ENCODE results near the gene MYDGF. TPM values are rescaled to one million over a fixed set of nuclear protein-coding genes. Genes with fewer than 3 reads are reported as not detected.

The MYDGF gene
- total and polyA plus RNA-seq, 7 experiments from 2014 or later: 28.1 to 105 (median 32.4) TPM

- Histone ChIP-seq H3K9me3 (ENCODE audit: control insufficient read depth in 2 of 3, low read length in 3 of 3) (no peaks in the 10 kb centered on the region), H3K27me3 (ENCODE audit: control insufficient read depth in 2 of 2, insufficient read depth in 2 of 2, low read length in 2 of 2) (no peaks in the 10 kb centered on the region), H3K27ac (ENCODE audit: low read depth, low read length) (no peak overlapping the region), H3K4me3 (ENCODE audit: low read length) (no peak overlapping the region), H3K36me3 (ENCODE audit: control insufficient read depth in 2 of 3, insufficient read depth in 3 of 3, low read length in 3 of 3) (peaks cover 0 to 80% (median 14%) of the 10 kb centered on the region in 3 experiments), H3K4me1 (ENCODE audit: control insufficient read depth in 2 of 2, insufficient read depth in 2 of 2, low read length in 2 of 2) (no peaks in the 10 kb centered on the region)
- H3K9me3 Mint-ChIP-seq: no peaks in the 10 kb centered on the region
- ChIA-PET POLR2A (no interaction called here), CTCF (no interaction called here)
- peaks cover 4 to 23% (median 6%) of the 10 kb centered on the region in 5 donors for H3K36me3 Mint-ChIP-seq
- H3K27me3 Mint-ChIP-seq: no peaks in the 10 kb centered on the region
- H3K4me3 Mint-ChIP-seq: no peak overlapping the region
- ATAC-seq: no peak
- peaks cover 0 to 8% (median 4%) of the 10 kb centered on the region in 7 donors for H3K4me1 Mint-ChIP-seq
- intact Hi-C loops (cut with micrococcal nuclease): no loop called here
- DNase-seq: no peak
- H3K27ac Mint-ChIP-seq: no peak overlapping the region
Measured at GRCh38 chr19:4657262-4657661, 12.9 kb downstream of the MYDGF start.

- ATAC-seq (no peak), DNase-seq (no peak)
- peaks cover 0 to 75% (median 14%) of the 10 kb centered on the region in 3 experiments for H3K36me3 ChIP-seq (ENCODE audit: control insufficient read depth in 2 of 3, insufficient read depth in 3 of 3, low read length in 3 of 3)
- H3K4me3 ChIP-seq (ENCODE audit: low read length): no peak overlapping the region
- no peaks in the 10 kb centered on the region for H3K9me3 ChIP-seq (ENCODE audit: control insufficient read depth in 2 of 3, low read length in 3 of 3)
- ChIA-PET POLR2A (no interaction called here), CTCF (interaction anchor here (0.7 kb wide), 1 partner anchor 286 kb away, joined by 4 read pairs; no protein-coding TSS in a partner anchor)
- no peaks in the 10 kb centered on the region for H3K27me3 Mint-ChIP-seq
- no peak overlapping the region for H3K4me3 Mint-ChIP-seq
- peaks cover 4 to 17% (median 6%) of the 10 kb centered on the region in 5 donors for H3K36me3 Mint-ChIP-seq
- H3K4me1 ChIP-seq (ENCODE audit: control insufficient read depth in 2 of 2, insufficient read depth in 2 of 2, low read length in 2 of 2): no peaks in the 10 kb centered on the region
- peaks cover 0 to 8% (median under 1%) of the 10 kb centered on the region in 7 donors for H3K4me1 Mint-ChIP-seq
- no peaks in the 10 kb centered on the region for H3K27me3 ChIP-seq (ENCODE audit: control insufficient read depth in 2 of 2, insufficient read depth in 2 of 2, low read length in 2 of 2)
- H3K27ac Mint-ChIP-seq: no peak overlapping the region
- H3K9me3 Mint-ChIP-seq: no peaks in the 10 kb centered on the region
- H3K27ac ChIP-seq (ENCODE audit: low read depth, low read length): no peak overlapping the region
- intact Hi-C loops (cut with micrococcal nuclease): no loop called here
Measured at GRCh38 chr19:4656102-4656501, 14.0 kb downstream of the MYDGF start.

GRCh38 chr19:4654437-4655361 is 15.4 kb downstream of the MYDGF start:
- Mint-ChIP-seq H3K4me1 (peaks cover 0 to 8% (median 0%) of the 10 kb centered on the region in 7 donors), H3K4me3 (no peak overlapping the region), H3K36me3 (peaks cover 1 to 13% (median 5%) of the 10 kb centered on the region in 5 donors), H3K9me3 (no peaks in the 10 kb centered on the region), H3K27ac (peak overlapping the region in 2 of 9 donors; percentile 22 to 51), H3K27me3 (no peaks in the 10 kb centered on the region)
- no peak for ATAC-seq
- DNase-seq: no peak
- H3K4me3 ChIP-seq (ENCODE audit: low read length): no peak overlapping the region
- no peaks in the 10 kb centered on the region for H3K4me1 ChIP-seq (ENCODE audit: control insufficient read depth in 2 of 2, insufficient read depth in 2 of 2, low read length in 2 of 2)
- ChIA-PET CTCF (no interaction called here), POLR2A (no interaction called here)
- intact Hi-C loops (cut with micrococcal nuclease): no loop called here
- peaks cover 0 to 69% (median 9%) of the 10 kb centered on the region in 3 experiments for H3K36me3 ChIP-seq (ENCODE audit: control insufficient read depth in 2 of 3, insufficient read depth in 3 of 3, low read length in 3 of 3)
- H3K27ac ChIP-seq (ENCODE audit: low read depth, low read length): no peak overlapping the region
- no peaks in the 10 kb centered on the region for H3K9me3 ChIP-seq (ENCODE audit: control insufficient read depth in 2 of 3, low read length in 3 of 3)
- H3K27me3 ChIP-seq (ENCODE audit: control insufficient read depth in 2 of 2, insufficient read depth in 2 of 2, low read length in 2 of 2): no peaks in the 10 kb centered on the region

- no peak overlapping the region for H3K4me3 Mint-ChIP-seq
- Histone ChIP-seq H3K4me3 (ENCODE audit: low read length) (no peak overlapping the region), H3K4me1 (ENCODE audit: control insufficient read depth in 2 of 2, insufficient read depth in 2 of 2, low read length in 2 of 2) (no peaks in the 10 kb centered on the region), H3K27me3 (ENCODE audit: control insufficient read depth in 2 of 2, insufficient read depth in 2 of 2, low read length in 2 of 2) (no peaks in the 10 kb centered on the region), H3K9me3 (ENCODE audit: control insufficient read depth in 2 of 3, low read length in 3 of 3) (no peaks in the 10 kb centered on the region), H3K27ac (ENCODE audit: low read depth, low read length) (no peak overlapping the region), H3K36me3 (ENCODE audit: control insufficient read depth in 2 of 3, insufficient read depth in 3 of 3, low read length in 3 of 3) (peaks cover 0 to 67% (median 7%) of the 10 kb centered on the region in 3 experiments)
- intact Hi-C loops (cut with micrococcal nuclease): no loop called here
- CTCF ChIA-PET: no interaction called here
- H3K27ac Mint-ChIP-seq: peak overlapping the region in 1 of 9 donors; percentile 74
- peaks cover 0 to 12% (median 0%) of the 10 kb centered on the region in 7 donors for H3K4me1 Mint-ChIP-seq
- no peaks in the 10 kb centered on the region for H3K9me3 Mint-ChIP-seq
- ATAC-seq (no peak), DNase-seq (no peak)
- POLR2A ChIA-PET: no interaction called here
- no peaks in the 10 kb centered on the region for H3K27me3 Mint-ChIP-seq
- H3K36me3 Mint-ChIP-seq: peaks cover 0 to 13% (median 4%) of the 10 kb centered on the region in 5 donors
Measured at GRCh38 chr19:4653793-4654436, 16.2 kb downstream of the MYDGF start.

GRCh38 chr19:4652075-4652474 is 18.1 kb downstream of the MYDGF start:
- H3K4me3 Mint-ChIP-seq: no peak overlapping the region
- intact Hi-C loops (cut with micrococcal nuclease): no loop called here
- Histone ChIP-seq H3K27me3 (ENCODE audit: control insufficient read depth in 2 of 2, insufficient read depth in 2 of 2, low read length in 2 of 2) (no peaks in the 10 kb centered on the region), H3K27ac (ENCODE audit: low read depth, low read length) (no peak overlapping the region), H3K4me3 (ENCODE audit: low read length) (no peak overlapping the region), H3K9me3 (ENCODE audit: control insufficient read depth in 2 of 3, low read length in 3 of 3) (no peaks in the 10 kb centered on the region), H3K4me1 (ENCODE audit: control insufficient read depth in 2 of 2, insufficient read depth in 2 of 2, low read length in 2 of 2) (no peaks in the 10 kb centered on the region), H3K36me3 (ENCODE audit: control insufficient read depth in 2 of 3, insufficient read depth in 3 of 3, low read length in 3 of 3) (peaks cover 0 to 52% (median 0%) of the 10 kb centered on the region in 3 experiments)
- H3K27ac Mint-ChIP-seq: no peak overlapping the region
- H3K27me3 Mint-ChIP-seq: no peaks in the 10 kb centered on the region
- no peak for DNase-seq
- H3K9me3 Mint-ChIP-seq: no peaks in the 10 kb centered on the region
- H3K4me1 Mint-ChIP-seq: peaks cover 0 to 13% (median 0%) of the 10 kb centered on the region in 7 donors
- POLR2A ChIA-PET: no interaction called here
- peaks cover 0 to 13% (median 4%) of the 10 kb centered on the region in 5 donors for H3K36me3 Mint-ChIP-seq
- ATAC-seq: no peak
- CTCF ChIA-PET: no interaction called here

GRCh38 chr19:4650159-4650558 is 20.0 kb downstream of the MYDGF start:
- ChIA-PET CTCF (no interaction called here), POLR2A (interaction anchor here (0.7 kb wide), 1 partner anchor 8 kb away, joined by 5 read pairs; no protein-coding TSS in a partner anchor)
- no peak for DNase-seq
- no peaks in the 10 kb centered on the region for H3K9me3 ChIP-seq (ENCODE audit: control insufficient read depth in 2 of 3, low read length in 3 of 3)
- H3K9me3 Mint-ChIP-seq: no peaks in the 10 kb centered on the region
- no peak for ATAC-seq
- peak overlapping the region; percentile 13 for H3K27ac ChIP-seq (ENCODE audit: low read depth, low read length)
- H3K4me3 Mint-ChIP-seq: no peak overlapping the region
- H3K4me1 ChIP-seq (ENCODE audit: control insufficient read depth in 2 of 2, insufficient read depth in 2 of 2, low read length in 2 of 2): no peaks in the 10 kb centered on the region
- intact Hi-C loops (cut with micrococcal nuclease): no loop called here
- H3K4me3 ChIP-seq (ENCODE audit: low read length): no peak overlapping the region
- H3K27ac Mint-ChIP-seq: peak overlapping the region in 4 of 9 donors; percentile 12 to 88 (median 44)
- peaks cover 0 to 13% (median 0%) of the 10 kb centered on the region in 7 donors for H3K4me1 Mint-ChIP-seq
- no peaks in the 10 kb centered on the region for H3K27me3 Mint-ChIP-seq
- H3K36me3 ChIP-seq (ENCODE audit: control insufficient read depth in 2 of 3, insufficient read depth in 3 of 3, low read length in 3 of 3): peaks cover 0 to 39% (median 0%) of the 10 kb centered on the region in 3 experiments
- no peaks in the 10 kb centered on the region for H3K27me3 ChIP-seq (ENCODE audit: control insufficient read depth in 2 of 2, insufficient read depth in 2 of 2, low read length in 2 of 2)
- H3K36me3 Mint-ChIP-seq: peaks cover 0 to 19% (median 4%) of the 10 kb centered on the region in 5 donors
